Activated naive CD8-positive, alpha-beta T cell treated with anti-CD3 and anti-CD28 coated beads, Interleukin-2, amount 50 U/mL, for 24 hours (primary cell): Measurements from ENCODE around the gene HOXA9.

Source experiments
- ATAC-seq: fragments of 150-1000 bp; cut with Tn5 transposase; one replicate; pipeline ENCODE4 v1.10.0; 2021
- DNase-seq: peaks from one replicate; pipeline ENCODE4 v3.0.0; 2021
- H3K27ac Mint-ChIP-seq: one replicate; pipeline ENCODE4 v1.8.0; 2021; ENCODE audit warnings: mild to moderate bottlenecking, mixed read lengths
- H3K27me3 Mint-ChIP-seq: one replicate; pipeline ENCODE4 v1.8.0; 2021; ENCODE audit warnings: mixed read lengths
- H3K36me3 Mint-ChIP-seq: one replicate; pipeline ENCODE4 v1.8.0; 2021; ENCODE audit warnings: low read depth, mixed read lengths
- H3K4me1 Mint-ChIP-seq: one replicate; pipeline ENCODE4 v1.8.0; 2021; ENCODE audit warnings: mixed read lengths
- H3K4me3 Mint-ChIP-seq: one replicate; pipeline ENCODE4 v1.8.0; 2021; ENCODE audit warnings: mild to moderate bottlenecking, moderate library complexity, mixed read lengths
- H3K9me3 Mint-ChIP-seq: one replicate; pipeline ENCODE4 v1.8.0; 2021; ENCODE audit warnings: mixed read lengths

HOXA9 gene

GRCh38 chr7:27143950-27144780, 21.2 kb downstream of the HOXA9 start:
- H3K4me1 Mint-ChIP-seq, result peaks cover 8% of the 10 kb centered on the region
- DNase-seq, result no peak

GRCh38 chr7:27143023-27143949, 22.1 kb downstream of the HOXA9 start, which contains the start of gene HOXA5:
Gene HOXA5 (minus strand): TSS chr7:27143681. CDS start chr7:27143607, 74 bp downstream.
- peaks cover 5% of the 10 kb centered on the region for H3K4me1 Mint-ChIP-seq
- no peak within 1 kb of the TSS for H3K4me3 Mint-ChIP-seq
- no peak for DNase-seq
- H3K9me3 Mint-ChIP-seq, result no peaks in the 10 kb centered on the region
- peaks cover 47% of the 10 kb centered on the region for H3K27me3 Mint-ChIP-seq
- H3K36me3 Mint-ChIP-seq, result no peaks in the 10 kb centered on the region
- no peak for ATAC-seq
- H3K27ac Mint-ChIP-seq, result no peak within 1 kb of the TSS

More at GRCh38 chr7:27143950-27144780, 21.2 kb downstream of the HOXA9 start:
- no peaks in the 10 kb centered on the region for H3K36me3 Mint-ChIP-seq
- H3K9me3 Mint-ChIP-seq, result no peaks in the 10 kb centered on the region
- no peak overlapping the region for H3K4me3 Mint-ChIP-seq
- ATAC-seq, result no peak
- H3K27ac Mint-ChIP-seq, result no peak overlapping the region
- peaks cover 48% of the 10 kb centered on the region for H3K27me3 Mint-ChIP-seq

- ATAC-seq, result no peak
- DNase-seq, result no peak
- Mint-ChIP-seq H3K4me1 (peaks cover 2% of the 10 kb centered on the region), H3K4me3 (no peak overlapping the region), H3K27ac (no peak overlapping the region), H3K27me3 (peaks cover 50% of the 10 kb centered on the region), H3K36me3 (no peaks in the 10 kb centered on the region), H3K9me3 (no peaks in the 10 kb centered on the region)
Observed at GRCh38 chr7:27142580-27143022, 22.7 kb downstream of the HOXA9 start.

- DNase-seq (no peak), ATAC-seq (no peak)
- Mint-ChIP-seq H3K27ac (no peak overlapping the region), H3K27me3 (peaks cover 49% of the 10 kb centered on the region), H3K9me3 (no peaks in the 10 kb centered on the region), H3K4me1 (peaks cover 4% of the 10 kb centered on the region), H3K36me3 (no peaks in the 10 kb centered on the region), H3K4me3 (no peak overlapping the region)
Observed at GRCh38 chr7:27141923-27142579, 23.3 kb downstream of the HOXA9 start.

DNA sequence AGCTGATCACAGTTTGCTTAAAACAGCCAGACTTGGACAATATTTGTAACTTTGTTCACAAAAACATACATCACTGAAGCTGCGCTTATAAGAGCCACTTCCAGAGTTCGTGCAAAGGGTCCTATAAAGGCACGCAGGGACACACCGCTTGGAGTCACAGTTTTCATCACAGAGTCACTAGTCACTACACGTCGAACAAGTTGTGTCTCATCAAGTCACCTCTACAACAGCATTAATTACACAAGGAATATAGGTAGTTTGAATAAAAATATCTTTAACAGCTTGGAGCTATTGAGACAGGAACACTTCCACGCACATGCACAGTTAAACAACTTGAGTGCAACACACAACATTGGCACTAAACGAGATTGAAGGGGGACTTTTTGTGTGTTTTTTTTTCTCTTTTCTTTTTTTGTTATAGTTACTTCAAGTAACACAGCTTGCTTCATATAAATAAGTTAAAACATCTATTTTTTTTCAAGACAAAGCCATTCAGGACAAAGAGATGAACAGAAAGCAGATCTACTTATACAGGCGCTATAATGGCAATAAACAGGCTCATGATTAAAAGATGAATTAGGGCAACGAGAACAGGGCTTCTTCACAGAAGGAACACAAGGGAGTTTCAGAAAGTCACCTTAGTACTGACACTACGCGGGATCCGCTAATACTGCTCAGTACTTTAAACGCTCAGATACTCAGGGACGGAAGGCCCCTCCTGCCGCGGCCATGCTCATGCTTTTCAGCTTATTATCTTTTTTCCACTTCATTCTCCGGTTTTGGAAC, 24.0 kb downstream of the HOXA9 start:
- H3K36me3 Mint-ChIP-seq, result no peaks in the 10 kb centered on the region
- peaks cover 47% of the 10 kb centered on the region for H3K27me3 Mint-ChIP-seq
- no peak overlapping the region for H3K27ac Mint-ChIP-seq
- no peak for ATAC-seq
- H3K9me3 Mint-ChIP-seq, result no peaks in the 10 kb centered on the region
- H3K4me1 Mint-ChIP-seq, result peaks cover 4% of the 10 kb centered on the region
- no peak for DNase-seq
- H3K4me3 Mint-ChIP-seq, result no peak overlapping the region

- Mint-ChIP-seq H3K36me3 (no peaks in the 10 kb centered on the region), H3K9me3 (no peaks in the 10 kb centered on the region), H3K4me1 (peaks cover 11% of the 10 kb centered on the region), H3K27ac (no peak overlapping the region), H3K4me3 (no peak overlapping the region), H3K27me3 (peaks cover 52% of the 10 kb centered on the region)
- DNase-seq, result no peak
- ATAC-seq, result no peak
Observed at GRCh38 chr7:27140126-27140857, 25.0 kb downstream of the HOXA9 start.

GRCh38 chr7:27139334-27140125, 25.8 kb downstream of the HOXA9 start:
- H3K9me3 Mint-ChIP-seq, result no peaks in the 10 kb centered on the region
- peaks cover 19% of the 10 kb centered on the region for H3K4me1 Mint-ChIP-seq
- H3K27ac Mint-ChIP-seq, result no peak overlapping the region
- no peaks in the 10 kb centered on the region for H3K36me3 Mint-ChIP-seq
- no peak overlapping the region for H3K4me3 Mint-ChIP-seq
- ATAC-seq (no peak), DNase-seq (no peak)
- peaks cover 49% of the 10 kb centered on the region for H3K27me3 Mint-ChIP-seq

- Mint-ChIP-seq H3K9me3 (no peaks in the 10 kb centered on the region), H3K27me3 (peaks cover 48% of the 10 kb centered on the region), H3K4me1 (peaks cover 24% of the 10 kb centered on the region), H3K36me3 (no peaks in the 10 kb centered on the region), H3K27ac (no peak overlapping the region), H3K4me3 (no peak overlapping the region)
- DNase-seq (no peak), ATAC-seq (no peak)
Observed at GRCh38 chr7:27138985-27139333, 26.4 kb downstream of the HOXA9 start.

DNA sequence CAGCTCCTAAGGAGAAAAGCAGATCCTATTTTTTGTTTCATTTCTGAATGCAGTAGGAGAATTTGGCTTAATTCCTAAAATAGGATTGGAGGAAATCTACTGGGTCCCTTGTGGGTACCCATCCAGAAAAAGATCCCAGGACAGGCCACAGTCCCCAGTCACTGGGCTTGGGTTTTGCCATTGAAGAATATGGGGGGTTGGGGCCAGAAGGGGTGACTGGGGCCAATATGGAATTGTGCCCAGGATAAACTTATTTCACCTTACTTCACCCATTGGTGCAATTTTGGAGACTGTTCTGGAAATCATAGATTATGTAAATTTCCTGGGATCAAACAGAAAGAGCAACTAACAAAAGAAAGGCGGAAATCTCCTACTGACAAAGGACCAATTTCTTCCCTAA, 26.9 kb downstream of the HOXA9 start:
- no peak for ATAC-seq
- DNase-seq, result no peak
- Mint-ChIP-seq H3K4me3 (no peak overlapping the region), H3K9me3 (no peaks in the 10 kb centered on the region), H3K4me1 (peaks cover 27% of the 10 kb centered on the region), H3K27me3 (peaks cover 50% of the 10 kb centered on the region), H3K27ac (no peak overlapping the region), H3K36me3 (no peaks in the 10 kb centered on the region)

DNA sequence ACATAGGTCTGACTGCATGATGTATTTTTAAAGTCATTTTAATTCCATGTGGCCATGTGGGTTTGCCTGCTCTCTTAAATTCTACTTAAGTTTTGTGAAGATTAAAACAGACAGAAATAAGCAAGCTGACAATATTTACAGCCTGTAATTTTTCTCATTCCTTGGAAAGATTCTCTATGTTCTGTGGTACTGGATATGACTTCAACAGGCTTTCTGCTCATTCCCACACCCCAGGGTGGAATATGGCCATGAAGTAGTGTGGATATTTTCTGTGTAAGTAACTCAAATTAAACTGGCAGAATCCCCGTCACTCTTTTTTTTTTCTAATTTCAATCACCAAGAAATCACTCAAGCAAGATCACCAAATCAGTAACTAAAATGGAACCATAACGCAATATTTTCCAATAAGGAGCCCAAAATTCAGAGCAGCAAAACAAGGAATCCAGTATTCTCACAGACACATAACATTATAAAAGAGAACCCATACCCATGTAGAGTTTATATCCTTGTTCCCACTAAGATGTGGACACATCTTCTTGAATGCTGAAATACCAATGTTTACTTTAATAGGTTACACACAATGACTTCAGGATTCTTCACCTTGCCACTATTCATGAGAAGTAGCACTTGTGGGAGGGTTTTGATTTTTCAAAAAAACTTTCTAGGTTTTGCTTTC, 27.6 kb downstream of the HOXA9 start:
- Mint-ChIP-seq H3K4me3 (no peak overlapping the region), H3K27ac (no peak overlapping the region), H3K27me3 (peaks cover 56% of the 10 kb centered on the region), H3K36me3 (no peaks in the 10 kb centered on the region), H3K4me1 (peaks cover 29% of the 10 kb centered on the region), H3K9me3 (no peaks in the 10 kb centered on the region)
- ATAC-seq, result no peak
- DNase-seq, result no peak

DNA sequence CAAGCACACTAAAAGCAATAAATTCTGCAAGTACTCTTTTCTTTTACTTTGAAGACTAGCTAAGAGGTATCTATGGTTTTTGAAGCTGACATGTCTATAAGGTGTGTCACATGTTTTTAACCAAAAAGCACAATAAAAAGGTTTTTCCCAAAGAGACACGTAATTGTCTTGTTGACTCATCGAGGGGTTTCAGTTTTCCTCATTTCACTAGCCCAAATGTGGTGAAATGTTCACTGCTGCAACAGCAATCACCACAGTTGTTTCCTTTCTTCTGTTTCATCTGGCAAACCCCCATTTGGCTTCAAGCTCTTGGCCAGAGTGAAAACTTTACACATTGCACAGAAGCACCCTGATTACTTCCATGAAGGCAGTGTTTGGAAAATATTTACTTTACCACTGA, 30.9 kb downstream of the HOXA9 start:
- Mint-ChIP-seq H3K27ac (no peak overlapping the region), H3K4me3 (no peak overlapping the region), H3K36me3 (no peaks in the 10 kb centered on the region), H3K9me3 (no peaks in the 10 kb centered on the region), H3K4me1 (peaks cover 32% of the 10 kb centered on the region), H3K27me3 (peaks cover 64% of the 10 kb centered on the region)
- ATAC-seq (peak; percentile 68), DNase-seq (no peak)

DNA sequence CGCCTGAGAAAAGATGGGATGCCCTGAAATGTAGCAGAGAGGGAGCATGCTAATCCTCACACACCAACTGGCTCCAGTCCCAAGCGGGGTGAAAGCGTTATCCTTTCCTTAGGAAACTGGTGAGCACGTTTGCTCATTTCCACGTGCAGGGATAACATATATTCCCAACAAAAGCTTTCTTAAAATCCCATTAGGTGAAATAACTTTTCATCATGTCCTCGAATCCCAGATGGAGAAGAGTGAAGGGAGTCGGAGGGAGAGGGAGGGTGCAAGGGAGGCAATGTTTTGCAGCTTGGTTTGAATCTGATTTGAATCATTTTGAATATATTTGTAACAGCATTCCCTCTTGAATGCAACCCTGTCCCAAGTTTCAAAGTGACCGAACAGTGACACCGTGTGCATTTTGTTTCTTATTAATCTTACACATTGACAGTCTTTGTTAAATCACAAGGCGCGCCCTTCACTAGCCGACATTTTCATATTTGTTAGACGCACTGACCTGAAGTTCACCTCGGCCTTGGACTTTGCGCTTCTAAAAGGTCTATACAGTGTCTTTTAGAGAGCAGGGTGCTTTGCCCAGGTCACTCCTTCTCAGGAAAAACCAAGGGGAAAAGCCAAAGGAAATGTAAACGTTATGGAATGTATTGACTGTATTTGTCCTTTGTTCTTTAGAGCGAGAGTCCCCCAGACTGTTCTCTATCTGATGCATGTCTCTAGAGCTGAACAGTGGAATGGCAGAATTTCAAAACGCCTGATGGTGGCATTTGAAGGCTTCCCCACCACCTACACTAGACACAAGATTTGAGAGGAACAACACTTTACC, 31.7 kb downstream of the HOXA9 start:
- Mint-ChIP-seq H3K9me3 (no peaks in the 10 kb centered on the region), H3K27me3 (peaks cover 65% of the 10 kb centered on the region), H3K36me3 (no peaks in the 10 kb centered on the region), H3K4me1 (peaks cover 32% of the 10 kb centered on the region), H3K27ac (no peak overlapping the region), H3K4me3 (no peak overlapping the region)
- ATAC-seq (no peak), DNase-seq (no peak)
